ENCODE measurements around the gene FARSA. TPM values are rescaled to one million over a fixed set of nuclear protein-coding genes. Genes with fewer than 3 reads are reported as not detected.

FARSA gene
- total RNA-seq, 1 experiment from 2014 or later = 194 TPM

GRCh38 chr19:12924621-12925310, 8.7 kb downstream of the FARSA start:
- H3F3A ChIP-seq (ENCODE audit: low read length, unreplicated experiment) = no peaks in the 10 kb centered on the region
- BruUV-seq (replicated peaks) = no TSS peak
- H3K27me3 ChIP-seq (ENCODE audit: low read length) = no peaks in the 10 kb centered on the region
- H3K9me2 ChIP-seq (replicated peaks; ENCODE audit: low read length) = no peaks in the 10 kb centered on the region
- no peaks in the 10 kb centered on the region for H4K20me1 ChIP-seq (ENCODE audit: low read length)
- no peak overlapping the region for H3K4me3 ChIP-seq (ENCODE audit: low read length)
- H2AFZ ChIP-seq (ENCODE audit: low read length) = no peak overlapping the region
- 0 out of 2 replicates have a peak, but pooled peaks cover 4% of the 10 kb centered on the region for H3K79me2 ChIP-seq (ENCODE audit: low read length)
- POLR2A ChIA-PET (ENCODE audit: unreplicated experiment) = no interaction called here
- TF ChIP-seq EZH2phosphoT487 (IDR thresholded peaks at IDR 0.05; ENCODE audit: borderline replicate concordance, low read length) (no peak), EZH2 (IDR thresholded peaks at IDR 0.05; ENCODE audit: low read length, unreplicated experiment) (no peak), CTCF (conservative IDR thresholded peaks at IDR 0.05; ENCODE audit: low read depth, low read length) (no peak)
- CTCF ChIA-PET = no interaction called here
- no peaks in the 10 kb centered on the region for H3K9me3 ChIP-seq (ENCODE audit: low read length)
- H3K4me1 ChIP-seq (ENCODE audit: insufficient read depth, low read length) = no peaks in the 10 kb centered on the region
- ATAC-seq = no peak
- intact Hi-C loops (cut with micrococcal nuclease) = no loop called here
- H3K4me2 ChIP-seq (ENCODE audit: low read length) = no peak overlapping the region
- H3K27ac ChIP-seq (ENCODE audit: low read length) = no peak overlapping the region
- H3K36me3 ChIP-seq (ENCODE audit: low read depth, low read length) = peaks cover 60% of the 10 kb centered on the region
- DNase-seq = no peak
- H3K9ac ChIP-seq (ENCODE audit: low read length) = no peak overlapping the region

GRCh38 chr19:12922959-12923358, 10.6 kb downstream of the FARSA start:
- intact Hi-C loops (cut with micrococcal nuclease) = no loop called here
- no TSS peak for BruUV-seq (replicated peaks)
- TF ChIP-seq EZH2 (IDR thresholded peaks at IDR 0.05; ENCODE audit: low read length, unreplicated experiment) = no peak
- no peak for TF ChIP-seq EZH2phosphoT487 (IDR thresholded peaks at IDR 0.05; ENCODE audit: borderline replicate concordance, low read length)
- TF ChIP-seq CTCF (conservative IDR thresholded peaks at IDR 0.05; ENCODE audit: low read depth, low read length) = no peak

DNA sequence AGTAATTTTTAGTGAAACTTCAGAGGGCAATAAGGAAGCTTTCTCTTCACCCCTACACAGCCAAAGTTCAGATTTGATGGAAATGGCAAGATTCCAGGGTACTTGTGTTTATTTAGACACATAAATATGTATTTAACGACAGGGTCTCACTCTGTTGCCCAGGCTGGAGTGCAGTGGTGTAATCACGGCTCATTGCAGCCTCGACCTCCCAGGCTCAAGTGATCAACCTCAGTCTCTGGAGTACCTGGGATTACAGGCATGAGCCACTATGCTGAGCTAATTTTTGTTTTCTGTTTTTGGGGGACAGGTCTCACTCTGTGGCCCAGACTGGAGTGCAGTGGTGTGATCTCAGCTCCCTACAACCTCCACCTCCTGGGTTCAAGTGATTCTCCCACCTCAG, 12.5 kb downstream of the FARSA start:
- DNase-seq (no peak), ATAC-seq (no peak)
- BruUV-seq (replicated peaks) = no TSS peak
- H3F3A ChIP-seq (ENCODE audit: low read length, unreplicated experiment) = no peaks in the 10 kb centered on the region
- no peak overlapping the region for H3K27ac ChIP-seq (ENCODE audit: low read length)
- no peak overlapping the region for H3K9ac ChIP-seq (ENCODE audit: low read length)
- no peaks in the 10 kb centered on the region for H3K79me2 ChIP-seq (ENCODE audit: low read length)
- H3K4me3 ChIP-seq (ENCODE audit: low read length) = no peak overlapping the region
- peaks cover 31% of the 10 kb centered on the region for H3K36me3 ChIP-seq (ENCODE audit: low read depth, low read length)
- H3K4me2 ChIP-seq (ENCODE audit: low read length) = no peak overlapping the region
- no peaks in the 10 kb centered on the region for H3K27me3 ChIP-seq (ENCODE audit: low read length)
- H2AFZ ChIP-seq (ENCODE audit: low read length) = no peak overlapping the region
- H4K20me1 ChIP-seq (ENCODE audit: low read length) = no peaks in the 10 kb centered on the region
- intact Hi-C loops (cut with micrococcal nuclease) = no loop called here
- peaks cover 3% of the 10 kb centered on the region; the same call in 1 of the 2 replicates for H3K4me1 ChIP-seq (ENCODE audit: insufficient read depth, low read length)
- POLR2A ChIA-PET (ENCODE audit: unreplicated experiment) = no interaction called here
- TF ChIP-seq EZH2 (IDR thresholded peaks at IDR 0.05; ENCODE audit: low read length, unreplicated experiment) (no peak), CTCF (conservative IDR thresholded peaks at IDR 0.05; ENCODE audit: low read depth, low read length) (no peak), EZH2phosphoT487 (IDR thresholded peaks at IDR 0.05; ENCODE audit: borderline replicate concordance, low read length) (no peak)
- CTCF ChIA-PET = no interaction called here
- no peaks in the 10 kb centered on the region for H3K9me2 ChIP-seq (replicated peaks; ENCODE audit: low read length)
- H3K9me3 ChIP-seq (ENCODE audit: low read length) = no peaks in the 10 kb centered on the region

More at GRCh38 chr19:12922959-12923358, 10.6 kb downstream of the FARSA start:
- Histone ChIP-seq H3K36me3 (ENCODE audit: low read depth, low read length) (peaks cover 44% of the 10 kb centered on the region), H4K20me1 (ENCODE audit: low read length) (no peaks in the 10 kb centered on the region), H3K27me3 (ENCODE audit: low read length) (no peaks in the 10 kb centered on the region), H3K9ac (ENCODE audit: low read length) (no peak overlapping the region), H3K27ac (ENCODE audit: low read length) (no peak overlapping the region), H2AFZ (ENCODE audit: low read length) (no peak overlapping the region), H3K9me2 (replicated peaks; ENCODE audit: low read length) (no peaks in the 10 kb centered on the region), H3K79me2 (ENCODE audit: low read length) (no peaks in the 10 kb centered on the region), H3K4me3 (ENCODE audit: low read length) (no peak overlapping the region), H3K4me1 (ENCODE audit: insufficient read depth, low read length) (peaks cover 3% of the 10 kb centered on the region; the same call in 1 of the 2 replicates), H3K4me2 (ENCODE audit: low read length) (no peak overlapping the region), H3F3A (ENCODE audit: low read length, unreplicated experiment) (no peaks in the 10 kb centered on the region), H3K9me3 (ENCODE audit: low read length) (no peaks in the 10 kb centered on the region)
- POLR2A ChIA-PET (ENCODE audit: unreplicated experiment) = no interaction called here
- no peak for DNase-seq
- ATAC-seq = no peak
- CTCF ChIA-PET = no interaction called here

All from PC-3 (cell line).